Measurements from ENCODE around the gene ADARB2. TPM values are rescaled to one million over a fixed set of nuclear protein-coding genes. Genes with fewer than 3 reads are reported as not detected.

ADARB2 gene
- total and polyA plus RNA-seq, 2 experiments from 2014 or later = not detected

- Histone ChIP-seq H4K20me1 (ENCODE audit: insufficient read depth) (no peaks in the 10 kb centered on the region), H3K9me2 (ENCODE audit: insufficient read depth) (no peaks in the 10 kb centered on the region), H3F3A (ENCODE audit: insufficient read depth) (no peaks in the 10 kb centered on the region), H3K4me3 (no peak overlapping the region), H3K36me3 (ENCODE audit: low read depth) (no peaks in the 10 kb centered on the region), H3K9me3 (ENCODE audit: low read depth) (no peaks in the 10 kb centered on the region), H2AFZ (no peak overlapping the region), H3K4me2 (ENCODE audit: unreplicated experiment) (no peak overlapping the region), H3K4me1 (ENCODE audit: insufficient read depth) (no peaks in the 10 kb centered on the region), H3K9ac (no peak overlapping the region), H3K27ac (no peak overlapping the region), H3K27me3 (replicated peaks; ENCODE audit: insufficient read depth) (no peaks in the 10 kb centered on the region), H3K79me2 (ENCODE audit: insufficient read depth) (no peaks in the 10 kb centered on the region)
- no peak for DNase-seq
- TF ChIP-seq EZH2 (IDR thresholded peaks at IDR 0.05; ENCODE audit: insufficient read depth, poor library complexity, severe bottlenecking) (no peak), EZH2phosphoT487 (IDR thresholded peaks at IDR 0.05; ENCODE audit: insufficient read depth, low read depth) (no peak)
- in situ Hi-C loops (cut with MboI) = no loop called here
- WGBS, 2 experiments (ENCODE audit: low coverage in 1 of 2, low lambda C conversion rate in 2 of 2, missing lambda C conversion rate in 2 of 2) = 48 to 52% methylated on average over 6 of the region's 6 CpGs
These were observed 360.1 kb downstream of the ADARB2 start for GRCh38 chr10:1377231-1377630.

- no peaks in the 10 kb centered on the region for H3K79me2 ChIP-seq (ENCODE audit: insufficient read depth)
- H3K27ac ChIP-seq = no peak overlapping the region
- no peaks in the 10 kb centered on the region for H3K9me3 ChIP-seq (ENCODE audit: low read depth)
- no peaks in the 10 kb centered on the region for H3K4me1 ChIP-seq (ENCODE audit: insufficient read depth)
- H3K9ac ChIP-seq = no peak overlapping the region
- H3F3A ChIP-seq (ENCODE audit: insufficient read depth) = no peaks in the 10 kb centered on the region
- H3K9me2 ChIP-seq (ENCODE audit: insufficient read depth) = no peaks in the 10 kb centered on the region
- WGBS, 2 experiments (ENCODE audit: low coverage in 1 of 2, low lambda C conversion rate in 2 of 2, missing lambda C conversion rate in 2 of 2) = 34 to 44% methylated on average over 9 to 11 of the region's 11 CpGs
- H3K4me2 ChIP-seq (ENCODE audit: unreplicated experiment) = no peak overlapping the region
- H4K20me1 ChIP-seq (ENCODE audit: insufficient read depth) = no peaks in the 10 kb centered on the region
- in situ Hi-C loops (cut with MboI) = no loop called here
- no peaks in the 10 kb centered on the region for H3K27me3 ChIP-seq (replicated peaks; ENCODE audit: insufficient read depth)
- TF ChIP-seq EZH2 (IDR thresholded peaks at IDR 0.05; ENCODE audit: insufficient read depth, poor library complexity, severe bottlenecking) (no peak), EZH2phosphoT487 (IDR thresholded peaks at IDR 0.05; ENCODE audit: insufficient read depth, low read depth) (no peak)
- H3K4me3 ChIP-seq = no peak overlapping the region
- H3K36me3 ChIP-seq (ENCODE audit: low read depth) = no peaks in the 10 kb centered on the region
- H2AFZ ChIP-seq = no peak overlapping the region
- DNase-seq = no peak
These were observed 360.9 kb downstream of the ADARB2 start for GRCh38 chr10:1376384-1376945.

DNA sequence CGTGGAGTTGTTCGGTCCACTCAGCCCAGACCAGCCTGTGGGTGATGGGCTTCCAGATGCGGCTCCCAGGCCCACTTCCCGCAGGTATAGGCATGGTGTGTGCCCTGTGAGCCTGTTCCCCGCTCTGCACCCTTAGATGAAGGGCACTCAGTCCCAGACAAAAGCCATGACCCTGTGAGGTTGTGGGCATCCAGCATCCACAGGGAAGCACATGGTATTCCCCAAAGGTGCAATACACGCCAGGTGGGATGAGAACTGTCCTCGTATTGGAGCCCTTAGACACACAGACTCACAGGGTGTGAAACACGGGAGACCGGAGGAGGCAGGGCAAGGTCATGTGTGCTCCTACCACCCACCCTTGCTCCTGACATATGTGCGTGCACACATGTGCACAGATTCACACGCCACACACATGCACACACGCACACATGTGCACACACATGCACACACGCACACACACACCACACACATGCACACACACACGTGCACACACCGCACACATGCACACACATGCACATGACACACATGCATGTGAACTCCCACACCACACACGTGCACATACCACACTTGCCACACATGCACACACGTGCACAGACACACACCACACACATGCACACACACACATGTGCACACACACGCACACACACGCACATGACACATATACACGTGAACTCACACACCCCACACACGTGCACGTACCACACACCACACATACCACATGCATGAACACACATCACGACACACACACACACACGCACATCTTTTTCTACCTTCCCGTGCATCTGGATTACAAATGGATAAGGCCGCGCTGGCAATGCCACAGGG lies 361.8 kb downstream of the ADARB2 start:
- Histone ChIP-seq H4K20me1 (ENCODE audit: insufficient read depth) (no peaks in the 10 kb centered on the region), H3K27me3 (replicated peaks; ENCODE audit: insufficient read depth) (no peaks in the 10 kb centered on the region), H3K36me3 (ENCODE audit: low read depth) (no peaks in the 10 kb centered on the region), H3K4me3 (no peak overlapping the region), H3K4me2 (ENCODE audit: unreplicated experiment) (no peak overlapping the region), H3K4me1 (ENCODE audit: insufficient read depth) (no peaks in the 10 kb centered on the region), H2AFZ (no peak overlapping the region), H3K9me2 (ENCODE audit: insufficient read depth) (no peaks in the 10 kb centered on the region), H3K9ac (no peak overlapping the region), H3F3A (ENCODE audit: insufficient read depth) (no peaks in the 10 kb centered on the region), H3K79me2 (ENCODE audit: insufficient read depth) (no peaks in the 10 kb centered on the region), H3K27ac (no peak overlapping the region), H3K9me3 (ENCODE audit: low read depth) (peaks cover 3% of the 10 kb centered on the region)
- no peak for DNase-seq
- 36 to 42% methylated on average over 27 of the region's 27 CpGs for WGBS, 2 experiments (ENCODE audit: low coverage in 1 of 2, low lambda C conversion rate in 2 of 2, missing lambda C conversion rate in 2 of 2)
- TF ChIP-seq EZH2phosphoT487 (IDR thresholded peaks at IDR 0.05; ENCODE audit: insufficient read depth, low read depth) (no peak), EZH2 (IDR thresholded peaks at IDR 0.05; ENCODE audit: insufficient read depth, poor library complexity, severe bottlenecking) (no peak)
- in situ Hi-C loops (cut with MboI) = no loop called here

DNA sequence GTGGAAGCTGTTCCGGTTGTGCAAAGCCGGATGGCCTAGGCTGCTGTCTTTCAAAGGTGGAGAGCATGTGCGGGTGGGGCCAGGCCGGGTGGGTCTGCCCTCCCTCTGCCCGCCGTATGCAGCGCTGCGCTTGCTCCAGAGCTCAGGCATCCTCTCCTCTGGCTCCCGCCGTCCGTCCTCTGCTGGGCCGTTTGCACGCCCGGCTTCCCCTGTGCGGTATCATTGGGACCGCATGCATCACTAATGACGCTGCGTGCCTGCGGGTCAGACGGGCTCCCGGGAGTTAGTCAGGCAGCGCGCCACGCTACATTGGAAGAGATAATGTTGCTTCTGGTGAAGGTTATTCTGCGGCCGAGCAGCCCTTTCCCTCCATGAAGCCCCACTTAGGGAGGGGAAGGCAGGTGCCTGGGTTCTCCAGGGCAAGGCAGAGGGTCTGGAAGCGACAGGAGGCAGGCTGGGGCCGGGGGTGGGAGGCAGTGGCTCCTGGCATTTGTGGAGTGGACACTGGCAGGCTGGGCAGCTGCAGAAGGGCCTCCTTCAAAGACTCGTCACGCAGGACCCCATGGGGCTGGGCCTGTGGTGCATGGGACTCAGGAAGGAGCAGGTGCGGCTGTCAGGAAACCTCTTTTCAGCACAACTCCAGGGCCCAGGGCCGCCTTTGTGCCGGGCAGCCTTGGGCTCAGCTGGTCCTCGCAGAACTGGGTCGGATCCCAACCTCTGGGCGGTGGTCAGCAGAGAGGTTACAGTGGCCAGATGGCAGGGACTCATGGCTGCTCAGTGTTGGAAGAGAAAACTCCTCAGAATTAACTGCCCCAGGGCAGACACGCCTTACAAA lies 362.6 kb downstream of the ADARB2 start:
- H3K36me3 ChIP-seq (ENCODE audit: low read depth) = no peaks in the 10 kb centered on the region
- H3K27ac ChIP-seq = no peak overlapping the region
- no peaks in the 10 kb centered on the region for H3K4me1 ChIP-seq (ENCODE audit: insufficient read depth)
- no peaks in the 10 kb centered on the region for H3K27me3 ChIP-seq (replicated peaks; ENCODE audit: insufficient read depth)
- in situ Hi-C loops (cut with MboI) = no loop called here
- H3F3A ChIP-seq (ENCODE audit: insufficient read depth) = no peaks in the 10 kb centered on the region
- H4K20me1 ChIP-seq (ENCODE audit: insufficient read depth) = no peaks in the 10 kb centered on the region
- no peak overlapping the region for H2AFZ ChIP-seq
- DNase-seq = no peak
- no peak overlapping the region for H3K4me3 ChIP-seq
- H3K4me2 ChIP-seq (ENCODE audit: unreplicated experiment) = no peak overlapping the region
- H3K79me2 ChIP-seq (ENCODE audit: insufficient read depth) = no peaks in the 10 kb centered on the region
- peaks cover 3% of the 10 kb centered on the region for H3K9me3 ChIP-seq (ENCODE audit: low read depth)
- WGBS, 2 experiments (ENCODE audit: low coverage in 1 of 2, low lambda C conversion rate in 2 of 2, missing lambda C conversion rate in 2 of 2) = 54% methylated on average over 37 of the region's 37 CpGs
- TF ChIP-seq EZH2phosphoT487 (IDR thresholded peaks at IDR 0.05; ENCODE audit: insufficient read depth, low read depth) (no peak), EZH2 (IDR thresholded peaks at IDR 0.05; ENCODE audit: insufficient read depth, poor library complexity, severe bottlenecking) (no peak)
- H3K9me2 ChIP-seq (ENCODE audit: insufficient read depth) = no peaks in the 10 kb centered on the region
- H3K9ac ChIP-seq = no peak overlapping the region
